ENCODE results near the gene TEPSIN. TPM values are rescaled to one million over a fixed set of nuclear protein-coding genes. Genes with fewer than 3 reads are reported as not detected.

The TEPSIN gene
- total and polyA plus RNA-seq, 2 of the 8 experiments (the other 6 are each of a cell fraction or from before 2014, with no cell fraction given): 22.9 to 28.0 TPM

DNA sequence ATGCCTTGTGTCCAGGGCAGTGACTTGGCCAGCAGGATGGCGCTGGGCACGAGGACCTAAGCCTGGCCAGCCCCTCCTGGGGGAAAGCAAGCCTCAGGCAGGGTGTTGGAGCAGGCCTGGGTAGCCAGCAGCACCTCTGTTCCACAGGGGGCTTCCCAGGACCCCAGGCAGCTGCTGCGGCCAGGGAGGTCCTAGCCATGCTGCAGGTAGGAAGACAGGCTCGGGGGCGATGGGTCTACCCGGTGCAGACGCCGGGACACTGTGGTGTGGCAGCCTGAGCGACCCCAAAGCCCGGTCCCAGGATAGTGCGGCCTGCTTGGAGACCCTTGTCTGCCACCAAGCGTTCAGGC, 50.4 kb downstream of the TEPSIN start (continued):
- TF ChIP-seq, protein P1, sequence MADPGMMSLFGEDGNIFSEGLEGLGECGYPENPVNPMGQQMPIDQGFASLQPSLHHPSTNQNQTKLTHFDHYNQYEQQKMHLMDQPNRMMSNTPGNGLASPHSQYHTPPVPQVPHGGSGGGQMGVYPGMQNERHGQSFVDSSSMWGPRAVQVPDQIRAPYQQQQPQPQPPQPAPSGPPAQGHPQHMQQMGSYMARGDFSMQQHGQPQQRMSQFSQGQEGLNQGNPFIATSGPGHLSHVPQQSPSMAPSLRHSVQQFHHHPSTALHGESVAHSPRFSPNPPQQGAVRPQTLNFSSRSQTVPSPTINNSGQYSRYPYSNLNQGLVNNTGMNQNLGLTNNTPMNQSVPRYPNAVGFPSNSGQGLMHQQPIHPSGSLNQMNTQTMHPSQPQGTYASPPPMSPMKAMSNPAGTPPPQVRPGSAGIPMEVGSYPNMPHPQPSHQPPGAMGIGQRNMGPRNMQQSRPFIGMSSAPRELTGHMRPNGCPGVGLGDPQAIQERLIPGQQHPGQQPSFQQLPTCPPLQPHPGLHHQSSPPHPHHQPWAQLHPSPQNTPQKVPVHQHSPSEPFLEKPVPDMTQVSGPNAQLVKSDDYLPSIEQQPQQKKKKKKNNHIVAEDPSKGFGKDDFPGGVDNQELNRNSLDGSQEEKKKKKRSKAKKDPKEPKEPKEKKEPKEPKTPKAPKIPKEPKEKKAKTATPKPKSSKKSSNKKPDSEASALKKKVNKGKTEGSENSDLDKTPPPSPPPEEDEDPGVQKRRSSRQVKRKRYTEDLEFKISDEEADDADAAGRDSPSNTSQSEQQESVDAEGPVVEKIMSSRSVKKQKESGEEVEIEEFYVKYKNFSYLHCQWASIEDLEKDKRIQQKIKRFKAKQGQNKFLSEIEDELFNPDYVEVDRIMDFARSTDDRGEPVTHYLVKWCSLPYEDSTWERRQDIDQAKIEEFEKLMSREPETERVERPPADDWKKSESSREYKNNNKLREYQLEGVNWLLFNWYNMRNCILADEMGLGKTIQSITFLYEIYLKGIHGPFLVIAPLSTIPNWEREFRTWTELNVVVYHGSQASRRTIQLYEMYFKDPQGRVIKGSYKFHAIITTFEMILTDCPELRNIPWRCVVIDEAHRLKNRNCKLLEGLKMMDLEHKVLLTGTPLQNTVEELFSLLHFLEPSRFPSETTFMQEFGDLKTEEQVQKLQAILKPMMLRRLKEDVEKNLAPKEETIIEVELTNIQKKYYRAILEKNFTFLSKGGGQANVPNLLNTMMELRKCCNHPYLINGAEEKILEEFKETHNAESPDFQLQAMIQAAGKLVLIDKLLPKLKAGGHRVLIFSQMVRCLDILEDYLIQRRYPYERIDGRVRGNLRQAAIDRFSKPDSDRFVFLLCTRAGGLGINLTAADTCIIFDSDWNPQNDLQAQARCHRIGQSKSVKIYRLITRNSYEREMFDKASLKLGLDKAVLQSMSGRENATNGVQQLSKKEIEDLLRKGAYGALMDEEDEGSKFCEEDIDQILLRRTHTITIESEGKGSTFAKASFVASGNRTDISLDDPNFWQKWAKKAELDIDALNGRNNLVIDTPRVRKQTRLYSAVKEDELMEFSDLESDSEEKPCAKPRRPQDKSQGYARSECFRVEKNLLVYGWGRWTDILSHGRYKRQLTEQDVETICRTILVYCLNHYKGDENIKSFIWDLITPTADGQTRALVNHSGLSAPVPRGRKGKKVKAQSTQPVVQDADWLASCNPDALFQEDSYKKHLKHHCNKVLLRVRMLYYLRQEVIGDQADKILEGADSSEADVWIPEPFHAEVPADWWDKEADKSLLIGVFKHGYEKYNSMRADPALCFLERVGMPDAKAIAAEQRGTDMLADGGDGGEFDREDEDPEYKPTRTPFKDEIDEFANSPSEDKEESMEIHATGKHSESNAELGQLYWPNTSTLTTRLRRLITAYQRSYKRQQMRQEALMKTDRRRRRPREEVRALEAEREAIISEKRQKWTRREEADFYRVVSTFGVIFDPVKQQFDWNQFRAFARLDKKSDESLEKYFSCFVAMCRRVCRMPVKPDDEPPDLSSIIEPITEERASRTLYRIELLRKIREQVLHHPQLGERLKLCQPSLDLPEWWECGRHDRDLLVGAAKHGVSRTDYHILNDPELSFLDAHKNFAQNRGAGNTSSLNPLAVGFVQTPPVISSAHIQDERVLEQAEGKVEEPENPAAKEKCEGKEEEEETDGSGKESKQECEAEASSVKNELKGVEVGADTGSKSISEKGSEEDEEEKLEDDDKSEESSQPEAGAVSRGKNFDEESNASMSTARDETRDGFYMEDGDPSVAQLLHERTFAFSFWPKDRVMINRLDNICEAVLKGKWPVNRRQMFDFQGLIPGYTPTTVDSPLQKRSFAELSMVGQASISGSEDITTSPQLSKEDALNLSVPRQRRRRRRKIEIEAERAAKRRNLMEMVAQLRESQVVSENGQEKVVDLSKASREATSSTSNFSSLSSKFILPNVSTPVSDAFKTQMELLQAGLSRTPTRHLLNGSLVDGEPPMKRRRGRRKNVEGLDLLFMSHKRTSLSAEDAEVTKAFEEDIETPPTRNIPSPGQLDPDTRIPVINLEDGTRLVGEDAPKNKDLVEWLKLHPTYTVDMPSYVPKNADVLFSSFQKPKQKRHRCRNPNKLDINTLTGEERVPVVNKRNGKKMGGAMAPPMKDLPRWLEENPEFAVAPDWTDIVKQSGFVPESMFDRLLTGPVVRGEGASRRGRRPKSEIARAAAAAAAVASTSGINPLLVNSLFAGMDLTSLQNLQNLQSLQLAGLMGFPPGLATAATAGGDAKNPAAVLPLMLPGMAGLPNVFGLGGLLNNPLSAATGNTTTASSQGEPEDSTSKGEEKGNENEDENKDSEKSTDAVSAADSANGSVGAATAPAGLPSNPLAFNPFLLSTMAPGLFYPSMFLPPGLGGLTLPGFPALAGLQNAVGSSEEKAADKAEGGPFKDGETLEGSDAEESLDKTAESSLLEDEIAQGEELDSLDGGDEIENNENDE (IDR thresholded peaks at IDR 0.05; ENCODE audit: insufficient replicate concordance, low read length): no peak

Data from H1 (cell line).